ENCODE results near the gene XPR1.

DNA sequence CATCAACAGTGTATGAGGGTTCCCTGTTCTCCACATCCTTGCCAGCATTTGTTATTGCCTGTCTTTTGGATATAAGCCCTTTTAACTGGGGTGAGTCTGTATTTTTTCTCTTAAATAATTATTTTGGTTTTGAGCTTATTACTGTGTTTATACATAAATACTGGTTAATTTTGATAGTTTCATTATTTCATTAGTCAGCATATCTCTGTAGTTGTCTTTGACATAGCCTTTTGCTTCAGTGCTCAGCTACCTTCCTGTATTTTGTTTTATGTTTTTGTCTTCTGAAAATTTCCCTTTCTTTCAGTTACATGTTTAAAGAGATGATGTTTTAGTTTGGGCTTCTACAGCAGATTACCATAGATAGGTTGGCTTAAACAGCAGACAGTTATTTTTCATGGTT, 138.1 kb downstream of the XPR1 start:
- no peak for TF ChIP-seq FOXM1 (IDR thresholded peaks at IDR 0.05; ENCODE audit: borderline replicate concordance, low read depth)
- no peak for TF ChIP-seq TAF1 (IDR thresholded peaks at IDR 0.05; ENCODE audit: low read depth)
- TF ChIP-seq YY1 (IDR thresholded peaks at IDR 0.05; ENCODE audit: low read depth) = no peak
- no peak for TF ChIP-seq CREB1 (IDR thresholded peaks at IDR 0.05; ENCODE audit: low read depth)
- TF ChIP-seq TCF12 (IDR thresholded peaks at IDR 0.05; ENCODE audit: low read depth) = no peak
- TF ChIP-seq REST (IDR thresholded peaks at IDR 0.05; ENCODE audit: low read depth) = no peak
- TF ChIP-seq, protein P1, sequence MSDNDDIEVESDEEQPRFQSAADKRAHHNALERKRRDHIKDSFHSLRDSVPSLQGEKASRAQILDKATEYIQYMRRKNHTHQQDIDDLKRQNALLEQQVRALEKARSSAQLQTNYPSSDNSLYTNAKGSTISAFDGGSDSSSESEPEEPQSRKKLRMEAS (IDR thresholded peaks at IDR 0.05) = no peak
- no peak for TF ChIP-seq EP300 (IDR thresholded peaks at IDR 0.05; ENCODE audit: borderline replicate concordance)
- no peak for TF ChIP-seq CEBPB (IDR thresholded peaks at IDR 0.05)
- no peak for TF ChIP-seq EGR1 (IDR thresholded peaks at IDR 0.05)
- TF ChIP-seq, protein P2, sequence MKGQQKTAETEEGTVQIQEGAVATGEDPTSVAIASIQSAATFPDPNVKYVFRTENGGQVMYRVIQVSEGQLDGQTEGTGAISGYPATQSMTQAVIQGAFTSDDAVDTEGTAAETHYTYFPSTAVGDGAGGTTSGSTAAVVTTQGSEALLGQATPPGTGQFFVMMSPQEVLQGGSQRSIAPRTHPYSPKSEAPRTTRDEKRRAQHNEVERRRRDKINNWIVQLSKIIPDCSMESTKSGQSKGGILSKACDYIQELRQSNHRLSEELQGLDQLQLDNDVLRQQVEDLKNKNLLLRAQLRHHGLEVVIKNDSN (IDR thresholded peaks at IDR 0.05) = no peak
- no peak for TF ChIP-seq NFIC (IDR thresholded peaks at IDR 0.05)

Data from Ishikawa (cell line).